T-helper 1 cell treated with Interleukin-12 subunit alpha and Interleukin-12 subunit beta and Interleukin-4 antibody, amounts not matched to agents 30 ng/mL and 1 ng/mL, for 36 hours (primary cell): ENCODE data around the gene LTB. TPM values are rescaled to one million over a fixed set of nuclear protein-coding genes. Genes with fewer than 3 reads are reported as not detected.

Source experiments
- intact Hi-C: fragments of 100-400 bp; cut with micrococcal nuclease; formaldehyde crosslinking; loops from one replicate; pipeline ENCODE4 v1.15.1; 2024
- total RNA-seq: library from RNA; stranded (reverse); gene quantifications from 2 replicates; pipeline ENCODE4 v1.2.3, GENCODE V29; 2022

LTB gene
- total RNA-seq, 1 donor from 2014 or later = 2,430 TPM

GRCh38 chr6:31557443-31558317 lies 24.5 kb downstream of the LTB start:
- intact Hi-C loops = no loop called here

DNA sequence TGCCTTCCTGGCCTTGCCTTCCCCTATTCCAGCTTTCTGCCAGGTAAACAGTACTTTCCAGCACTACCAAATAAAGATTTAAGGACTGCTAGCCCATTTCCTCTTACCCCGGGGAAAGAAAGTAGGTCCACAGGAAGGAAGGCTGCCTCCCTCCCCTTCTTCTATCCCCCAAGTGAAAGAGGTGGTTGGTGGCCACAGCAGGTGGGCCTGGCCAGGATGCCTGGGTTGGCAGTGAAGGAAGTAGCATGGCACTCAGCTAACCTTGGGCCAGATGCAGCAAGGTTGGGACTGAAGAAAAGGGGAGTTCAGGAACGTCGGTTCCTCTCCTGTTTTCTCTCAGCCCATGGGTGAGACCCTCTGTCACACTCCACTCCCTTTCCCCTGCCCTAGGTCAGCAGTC lies 25.9 kb downstream of the LTB start:
- intact Hi-C loops = no loop called here

DNA sequence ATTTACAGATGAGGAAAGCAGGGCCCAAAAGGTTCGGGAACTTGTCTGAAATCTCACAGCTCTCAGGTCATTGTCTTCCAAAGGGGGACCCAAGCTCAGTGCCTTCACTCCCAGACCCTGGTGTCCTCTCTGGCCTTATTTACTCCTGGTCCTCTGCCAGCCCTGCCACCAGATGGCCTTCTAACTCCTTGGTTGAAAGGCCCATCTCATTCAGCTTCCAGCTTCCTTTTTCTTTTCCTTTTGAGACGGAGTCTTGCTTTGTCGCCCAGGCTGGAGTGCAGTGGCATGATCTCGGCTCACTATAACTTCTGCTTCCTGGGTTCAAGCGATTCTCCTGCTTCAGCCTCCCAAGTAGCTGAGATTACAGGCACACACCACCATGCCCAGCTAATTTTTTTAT lies 30.9 kb downstream of the LTB start:
- intact Hi-C loops = loop anchor here (1.0 kb wide), 2 partner anchors 29 to 47 kb away; no protein-coding TSS in a partner anchor

DNA sequence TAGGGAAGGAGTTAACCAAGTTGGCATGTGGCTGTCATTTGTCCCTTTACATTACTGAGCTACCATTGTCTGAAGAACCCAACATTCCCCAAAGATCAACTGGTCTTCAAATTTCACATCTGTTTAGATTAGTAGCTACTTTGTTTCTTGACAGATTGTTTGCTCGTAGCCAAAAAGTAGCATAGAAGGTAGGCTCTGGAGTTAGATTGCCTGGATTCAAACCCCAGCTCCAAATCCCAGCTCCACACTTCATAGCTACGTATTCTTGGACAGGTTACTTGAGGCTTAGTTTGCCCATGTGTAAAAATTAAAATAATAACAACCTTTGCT lies 33.7 kb downstream of the LTB start:
- intact Hi-C loops = loop anchor here (5.0 kb wide), 2 partner anchors 629 to 649 kb away; partner anchors contain the start of genes AGPAT1 and RNF5

- intact Hi-C loops = loop anchor here (1.0 to 5.0 kb wide), 15 partner anchors 11 to 827 kb away; partner anchors contain the start of genes ABHD16A, AGPAT1, BAG6 and CLIC1
Measured at GRCh38 chr6:31547727-31548543, 34.3 kb downstream of the LTB start.

- intact Hi-C loops = loop anchor here (1.0 to 5.0 kb wide), 18 partner anchors 12 to 826 kb away; partner anchors contain the start of genes ABHD16A, AGPAT1, BAG6 and CLIC1
Measured at GRCh38 chr6:31546958-31547726, 35.1 kb downstream of the LTB start, which contains the start of gene NFKBIL1. Gene NFKBIL1, plus strand, starts transcription at chr6:31547608. Its CDS starts 87 bp downstream, at chr6:31547695.

- intact Hi-C loops = loop anchor here (1.0 to 5.0 kb wide), 7 partner anchors 52 to 826 kb away; partner anchors contain the start of genes AGPAT1, CLIC1, RNF5 and TUBB
Measured at GRCh38 chr6:31546339-31546957, 35.8 kb downstream of the LTB start, which contains the start of gene ATP6V1G2. Gene ATP6V1G2, minus strand, starts transcription at chr6:31546608. Its CDS starts 49 bp downstream, at chr6:31546559.

GRCh38 chr6:31545291-31545690 lies 36.9 kb downstream of the LTB start:
- intact Hi-C loops = loop anchor here (5.0 kb wide), 2 partner anchors 632 to 652 kb away; partner anchors contain the start of genes AGPAT1 and RNF5

- intact Hi-C loops = loop anchor here (5.0 kb wide), 3 partner anchors 633 to 1293 kb away; partner anchors contain the start of genes AGPAT1, RNF5 and TAP2
Measured at GRCh38 chr6:31544676-31545075, 37.5 kb downstream of the LTB start.

GRCh38 chr6:31543639-31544038 lies 38.6 kb downstream of the LTB start:
- intact Hi-C loops = loop anchor here (5.0 kb wide), 1 partner anchor 1294 kb away; the partner anchor contains the start of gene TAP2

DNA sequence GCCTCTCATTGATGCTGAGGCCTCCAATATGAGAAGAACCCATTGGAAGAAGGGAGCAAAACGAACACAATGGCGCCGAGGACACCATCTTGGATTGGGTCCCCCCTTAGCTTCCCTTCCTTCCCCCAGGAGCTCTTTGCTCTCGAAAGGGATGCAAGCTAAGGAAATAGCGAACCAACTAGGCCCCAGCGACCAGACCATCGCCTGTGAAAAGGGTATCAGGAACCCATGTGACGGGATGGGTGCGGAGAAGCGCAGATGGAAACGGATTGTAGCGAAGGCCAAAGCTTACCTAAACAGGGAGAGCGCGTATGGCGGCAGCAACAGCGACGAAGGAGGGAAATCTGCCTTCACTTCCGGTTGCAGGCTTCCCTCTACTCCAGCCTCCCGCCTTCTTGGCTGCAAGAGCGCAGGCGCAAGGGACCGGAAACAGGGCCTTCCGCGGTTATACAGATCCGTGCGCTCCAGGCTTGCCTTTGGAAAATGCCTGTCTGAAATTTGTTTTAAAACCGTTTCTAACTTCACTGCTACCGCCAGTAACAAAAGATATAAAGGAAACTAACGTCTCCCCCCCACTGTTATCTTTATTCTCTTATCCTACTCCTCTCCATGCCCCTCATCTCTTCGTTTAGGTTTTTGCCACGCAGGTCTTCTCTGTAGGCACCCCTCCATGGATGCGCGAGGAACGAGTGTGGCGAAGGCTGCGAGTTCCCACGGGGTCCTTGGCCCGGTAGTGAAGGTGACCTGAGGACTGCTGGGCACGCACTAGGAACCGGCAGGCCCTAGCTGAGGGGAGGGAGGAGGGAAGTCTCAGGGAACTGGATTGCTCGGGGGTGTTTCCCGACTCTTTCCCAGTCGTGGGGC lies 40.3 kb downstream of the LTB start, which contains the start of gene DDX39B:
Gene DDX39B (minus strand): TSS at position 346 of the 864 bp plus-strand sequence. CDS start 1,471 bp downstream, outside the sequence.
- intact Hi-C loops = loop anchor here (1.0 to 5.0 kb wide), 10 partner anchors 45 to 1295 kb away; partner anchors contain the start of genes BAG6, EHMT2, MDC1 and PRRC2A

DNA sequence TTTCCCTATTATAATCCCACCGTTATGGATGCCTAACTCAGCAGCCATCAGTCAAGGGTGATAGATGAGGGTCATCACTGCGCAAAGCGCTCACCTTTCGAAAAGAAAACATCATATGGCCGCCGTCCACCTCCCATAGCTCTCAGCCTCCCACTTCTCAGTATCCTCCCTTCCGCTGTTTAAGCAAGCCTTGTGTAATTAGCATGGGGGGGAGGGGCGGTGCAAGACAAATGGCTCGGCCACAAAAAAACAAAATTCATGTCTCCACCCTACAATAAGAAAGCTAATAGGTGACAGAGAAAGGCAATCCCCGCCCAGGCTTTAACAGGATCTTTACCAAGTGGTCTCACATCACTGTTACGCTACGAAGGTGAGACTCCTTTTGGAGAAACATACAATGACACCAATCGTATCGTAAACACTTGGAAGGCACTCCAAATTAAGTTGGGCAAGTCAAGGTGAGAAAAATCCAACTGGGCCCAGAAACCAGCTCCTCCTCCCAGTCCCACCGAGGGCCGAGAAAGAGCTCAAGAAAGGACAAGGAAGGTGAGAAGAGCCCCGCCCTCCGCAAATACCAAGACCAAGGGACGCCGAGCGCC lies 41.1 kb downstream of the LTB start:
- intact Hi-C loops = loop anchor here (1.0 to 5.0 kb wide), 7 partner anchors 47 to 1296 kb away; partner anchors contain the start of genes EHMT2, MDC1, PRRC2A and TAP2

DNA sequence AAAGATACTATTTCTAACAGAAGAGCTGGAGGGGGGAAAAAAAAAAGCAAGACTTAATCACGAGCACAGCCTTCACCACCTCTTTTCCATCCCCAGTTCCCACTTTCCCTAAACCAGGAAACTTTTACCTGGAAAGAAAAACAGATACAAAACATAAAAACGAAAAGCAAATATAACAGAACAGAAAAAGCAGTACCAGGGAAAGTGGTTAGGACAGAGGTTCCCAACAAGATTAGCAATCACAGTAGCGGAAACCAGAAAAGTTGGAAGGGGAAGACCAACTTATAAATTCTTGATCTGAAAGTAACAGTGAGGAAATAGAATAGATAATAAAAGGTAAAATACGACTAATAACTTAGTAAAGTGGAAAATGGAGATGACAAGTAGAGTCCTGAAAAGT lies 41.6 kb downstream of the LTB start:
- intact Hi-C loops = loop anchor here (1.0 to 5.0 kb wide), 7 partner anchors 46 to 1297 kb away; partner anchors contain the start of genes EHMT2, MDC1, PRRC2A and TAP2

- intact Hi-C loops = no loop called here
Measured at GRCh38 chr6:31538805-31539400, 43.3 kb downstream of the LTB start.

- intact Hi-C loops = no loop called here
Measured at GRCh38 chr6:31535538-31536324, 46.5 kb downstream of the LTB start.

GRCh38 chr6:31534521-31535040 lies 47.6 kb downstream of the LTB start:
- intact Hi-C loops = no loop called here

- intact Hi-C loops = no loop called here
Measured at GRCh38 chr6:31534011-31534410, 48.2 kb downstream of the LTB start.
